GM21390 (cell line): ENCODE measurements around the gene SMAP1.
"Not testable (repeated sequence)": the region's sequence is repeated elsewhere in the genome, so short reads cannot be mapped to it uniquely, and the experiment has no call there.

Experiments
- ATAC-seq: cut with Tn5 transposase; IDR thresholded peaks from one replicate; pipeline ENCODE4 v1.9.1; 2021; ENCODE audit not compliant: unreplicated experiment

The SMAP1 gene

DNA sequence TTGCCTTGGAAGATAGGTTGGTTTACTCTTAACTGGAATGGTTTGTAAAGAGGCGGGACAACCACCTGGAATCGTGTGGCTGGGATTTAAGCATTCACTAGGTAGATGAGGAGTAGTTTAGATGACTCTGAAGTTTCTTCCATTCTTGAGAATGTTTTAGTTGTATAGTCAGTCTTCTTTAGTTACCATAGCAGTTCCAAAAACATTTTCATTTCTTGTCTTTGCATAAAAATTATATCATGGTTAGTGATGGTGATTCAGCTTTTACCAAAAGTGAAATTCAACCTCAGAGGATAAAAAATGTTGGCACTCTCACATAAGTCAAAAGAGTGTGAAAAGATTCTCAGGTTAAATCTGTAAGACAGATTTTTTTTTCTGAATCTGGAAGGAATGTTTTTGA lies 70.3 kb downstream of the SMAP1 start:
- ATAC-seq = no peak

DNA sequence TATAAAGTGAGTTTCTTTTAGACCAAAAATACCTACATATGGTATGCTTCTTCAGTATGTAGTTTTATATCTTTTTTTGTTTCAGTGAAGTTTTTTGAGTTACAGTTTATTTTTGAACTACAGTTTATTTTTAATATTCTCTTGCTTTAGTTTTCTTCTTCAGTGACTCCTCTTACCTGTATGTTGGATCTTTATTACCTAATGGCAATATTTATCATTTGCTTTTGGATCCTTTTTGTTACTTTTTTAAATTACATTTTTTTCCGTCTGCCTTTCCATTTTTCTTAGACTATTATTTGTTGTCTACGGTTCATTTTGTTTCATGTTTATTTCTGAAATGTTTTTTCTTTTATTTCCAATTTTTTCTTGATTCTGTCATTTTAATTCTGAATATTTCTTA lies 71.9 kb downstream of the SMAP1 start:
- ATAC-seq = no peak

DNA sequence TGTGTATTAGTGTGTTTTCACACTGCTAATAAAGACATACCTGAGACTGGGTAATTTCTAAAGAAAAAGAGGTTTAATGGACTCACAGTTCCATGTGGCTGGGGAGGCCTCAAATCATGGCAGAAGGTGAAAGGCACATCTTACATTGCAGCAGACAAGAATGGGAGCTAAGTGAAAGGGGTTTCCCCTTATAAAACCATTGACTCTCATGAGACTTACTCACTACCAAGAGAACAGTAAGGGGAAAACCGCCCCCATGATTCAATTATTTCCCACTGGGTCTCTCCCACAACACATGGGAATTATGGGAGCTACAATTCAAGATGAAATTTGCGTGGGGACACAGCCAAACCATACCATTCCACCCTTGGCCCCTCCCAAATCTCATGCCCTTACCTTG lies 73.1 kb downstream of the SMAP1 start:
- ATAC-seq = not testable (repeated sequence)

DNA sequence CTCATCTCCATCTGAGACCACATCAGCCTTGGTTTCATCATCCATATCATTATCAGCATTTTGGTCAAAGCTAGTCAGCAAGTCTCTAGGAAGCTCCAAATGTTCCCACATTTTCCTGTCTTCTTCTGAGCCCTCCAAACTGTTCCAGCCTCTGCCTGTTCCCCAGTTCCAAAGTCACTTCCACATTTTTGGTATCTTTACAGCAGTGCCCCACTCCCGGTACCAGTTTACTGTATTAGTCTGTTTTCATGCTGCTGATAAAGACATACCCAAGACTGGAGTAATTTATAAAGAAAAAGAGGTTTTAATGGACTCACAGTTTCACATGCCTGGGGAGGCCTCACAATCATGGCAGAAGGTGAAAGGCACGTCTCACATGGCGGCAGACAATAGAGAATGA lies 74.8 kb downstream of the SMAP1 start:
- ATAC-seq = not testable (repeated sequence)

DNA sequence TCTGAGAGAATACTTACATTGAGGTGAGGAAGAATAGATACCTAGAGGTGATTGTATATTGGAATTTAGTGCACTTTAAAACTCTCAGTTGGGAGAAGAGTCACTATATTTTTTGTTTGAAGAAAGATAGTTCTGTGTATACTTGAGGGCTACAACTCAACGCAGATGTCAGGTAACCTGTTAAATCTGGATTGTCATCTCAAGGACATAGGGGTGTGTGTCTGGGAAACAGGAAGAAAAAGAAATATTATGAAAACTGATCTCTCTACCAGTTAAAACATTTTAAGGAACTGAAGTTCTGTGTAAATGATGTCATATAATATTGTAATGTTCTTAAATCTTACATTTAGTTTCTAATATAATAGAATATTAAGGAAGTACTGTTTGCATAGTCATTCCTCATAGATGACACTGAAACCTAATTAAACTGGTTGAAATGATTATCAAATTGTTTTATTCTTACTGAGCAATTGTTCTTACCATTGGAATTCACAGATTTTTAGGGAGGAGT lies 86.2 kb downstream of the SMAP1 start:
- ATAC-seq = no peak

DNA sequence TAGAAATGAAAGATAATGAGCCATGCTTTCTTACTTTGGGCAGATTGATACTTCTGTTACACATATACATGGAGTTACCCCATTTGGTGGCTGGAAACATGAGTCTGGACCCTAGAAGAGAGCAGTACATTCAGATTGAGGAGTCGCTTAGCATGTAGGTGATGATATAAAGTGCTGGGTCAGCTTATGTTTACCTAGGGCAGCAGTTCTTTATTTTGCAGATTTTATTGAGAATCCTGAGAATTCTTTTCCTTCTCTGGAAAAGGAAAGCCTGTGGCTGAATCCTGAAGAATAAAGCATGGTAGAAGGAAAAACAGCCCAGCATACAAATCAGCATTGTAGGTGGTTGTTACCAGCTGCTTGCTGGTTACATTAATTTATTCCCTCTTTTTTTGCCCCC lies 91.2 kb downstream of the SMAP1 start:
- ATAC-seq = no peak

DNA sequence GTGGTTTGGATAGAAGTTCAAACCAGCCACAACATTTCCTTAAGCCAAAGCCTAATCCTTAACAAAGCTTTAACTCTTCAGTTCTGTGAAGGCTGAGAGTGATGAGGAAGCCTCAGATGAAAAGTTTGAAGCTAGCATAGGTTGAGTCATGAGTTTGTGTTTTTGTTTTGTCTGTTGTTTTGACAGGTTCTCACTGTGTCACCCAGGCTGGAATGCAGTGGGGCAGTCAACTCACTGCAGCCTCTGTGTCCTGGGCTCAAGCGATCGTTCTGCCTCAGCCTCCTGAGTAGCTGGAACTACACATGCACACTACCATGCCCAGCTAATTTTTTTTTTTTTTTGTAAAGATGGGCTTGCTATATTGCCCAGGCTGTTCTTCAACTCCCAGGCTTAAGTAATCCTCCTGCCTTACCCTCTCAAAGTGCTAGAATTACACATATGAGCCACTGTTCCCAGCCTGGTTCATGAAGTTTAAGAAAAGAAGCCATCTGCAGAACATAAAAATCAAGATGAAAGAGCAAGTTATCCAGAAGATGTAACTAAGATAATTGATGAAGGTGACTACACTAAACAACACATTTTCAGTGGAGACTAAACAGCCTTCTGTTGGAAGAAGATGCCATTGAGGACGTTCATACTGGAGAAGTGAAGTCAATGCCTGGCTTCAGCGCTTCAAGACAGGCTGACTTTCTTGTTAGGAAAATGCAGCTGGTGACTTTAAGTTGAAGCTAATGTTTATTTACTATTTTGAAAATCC lies 96.2 kb downstream of the SMAP1 start:
- no peak for ATAC-seq

DNA sequence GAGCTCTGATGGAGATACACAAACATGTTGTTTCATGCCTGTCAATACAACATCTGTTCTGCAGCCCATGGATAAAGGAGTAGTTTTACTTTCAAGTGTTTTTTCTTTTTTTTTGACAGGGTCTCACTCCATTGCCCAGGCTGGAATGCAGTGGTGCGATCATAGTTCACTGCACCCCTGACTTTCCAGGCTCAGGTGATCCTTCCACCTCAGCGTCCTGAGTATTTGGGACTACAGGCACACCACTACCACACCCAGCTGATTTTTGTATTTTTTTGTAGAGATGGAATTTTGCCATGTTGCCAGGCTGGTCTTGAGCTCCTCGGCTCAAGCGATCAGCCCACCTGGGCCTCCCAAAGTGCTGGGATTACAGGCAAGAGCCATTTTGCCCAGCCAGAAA lies 97.0 kb downstream of the SMAP1 start:
- ATAC-seq = no peak

DNA sequence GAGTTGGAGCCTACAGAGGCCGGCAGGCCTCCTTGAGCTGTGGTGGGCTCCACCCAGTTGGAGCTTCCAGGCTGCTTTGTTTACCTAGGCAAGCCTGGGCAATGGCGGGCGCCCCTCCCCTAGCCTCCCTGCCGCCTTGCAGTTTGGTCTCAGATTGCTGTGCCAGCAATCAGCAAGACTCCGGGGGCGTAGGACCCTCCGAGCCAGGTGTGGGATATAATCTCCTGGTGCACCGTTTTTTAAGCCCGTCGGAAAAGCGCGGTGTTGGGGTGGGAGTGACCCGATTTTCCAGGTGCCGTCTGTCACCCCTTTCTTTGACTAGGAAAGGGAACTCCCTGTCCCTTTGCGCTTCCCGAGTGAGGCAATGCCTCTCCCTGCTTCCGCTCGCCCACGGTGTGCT lies 103.7 kb downstream of the SMAP1 start:
- ATAC-seq = not testable (repeated sequence)

DNA sequence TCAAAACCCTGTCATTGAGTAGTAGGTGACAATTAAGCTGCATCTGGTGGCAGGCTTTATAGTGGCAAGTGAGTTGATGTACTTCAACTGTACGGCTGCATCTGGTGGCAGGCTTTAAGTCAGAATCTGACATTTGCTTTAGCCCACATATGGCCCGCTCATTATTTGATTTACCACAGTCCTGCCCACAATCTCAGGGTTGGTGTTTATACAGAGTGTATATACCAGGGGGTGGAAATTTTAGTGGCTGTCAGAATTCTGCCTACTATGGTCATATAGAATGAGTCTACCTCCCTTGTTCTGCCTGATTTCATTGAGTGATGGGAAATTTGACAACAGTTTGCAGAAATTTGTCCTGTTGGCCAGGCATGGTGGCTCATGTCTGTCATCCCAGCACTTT lies 112.3 kb downstream of the SMAP1 start:
- ATAC-seq = no peak

DNA sequence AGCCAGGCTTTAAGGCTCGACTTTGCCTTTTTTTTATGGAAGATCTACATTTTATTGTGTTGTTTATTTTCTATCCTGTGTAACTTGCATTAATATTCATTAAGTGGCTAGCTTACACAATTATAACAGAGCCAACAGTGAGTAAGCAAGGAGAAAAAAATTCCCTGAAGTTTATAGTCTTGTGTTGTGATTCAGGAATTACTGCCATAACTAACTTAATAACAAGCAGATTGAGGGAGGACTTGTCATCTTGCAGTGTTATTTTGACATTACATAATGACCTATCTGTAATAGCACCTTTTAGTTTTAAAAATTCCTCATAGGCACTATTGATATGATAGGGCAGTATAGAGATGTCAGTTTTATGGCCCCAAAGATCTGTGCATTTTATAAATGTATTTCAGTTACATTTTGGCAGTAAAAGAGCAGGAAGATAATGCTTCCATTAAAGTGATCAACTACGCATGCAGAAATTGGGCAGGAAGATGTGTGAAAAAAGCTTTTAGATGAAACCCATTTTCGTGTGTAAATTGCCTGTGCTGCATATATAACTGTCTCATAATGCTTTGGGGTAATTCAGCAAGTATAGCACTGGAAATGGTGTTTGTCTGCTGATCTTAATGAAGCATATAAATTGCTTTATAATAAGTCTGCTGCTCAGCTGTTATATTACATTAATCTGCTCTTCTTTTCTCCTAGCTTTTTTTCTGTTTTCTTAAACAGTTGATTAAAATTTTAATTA lies 123.0 kb downstream of the SMAP1 start:
- ATAC-seq = no peak

DNA sequence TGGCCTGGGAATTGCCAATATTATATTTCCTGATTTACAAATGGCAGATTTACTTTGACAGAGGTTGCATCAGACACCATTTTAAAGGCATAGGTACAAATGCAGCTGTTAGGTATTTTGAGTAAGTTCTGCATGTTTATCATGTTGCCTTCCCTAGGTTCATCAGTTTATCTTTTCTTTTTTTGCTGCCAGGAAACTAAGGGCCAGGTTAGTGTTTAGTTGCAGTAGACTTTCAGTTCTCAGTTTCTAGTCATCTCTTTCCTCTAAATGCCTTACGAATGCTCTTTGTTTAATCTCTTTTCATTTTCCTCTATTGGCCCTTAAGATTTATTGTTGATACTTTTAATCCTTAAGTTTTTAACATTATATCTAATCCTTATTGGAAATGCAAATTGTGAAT lies 129.9 kb downstream of the SMAP1 start:
- peak; percentile 96 for ATAC-seq

DNA sequence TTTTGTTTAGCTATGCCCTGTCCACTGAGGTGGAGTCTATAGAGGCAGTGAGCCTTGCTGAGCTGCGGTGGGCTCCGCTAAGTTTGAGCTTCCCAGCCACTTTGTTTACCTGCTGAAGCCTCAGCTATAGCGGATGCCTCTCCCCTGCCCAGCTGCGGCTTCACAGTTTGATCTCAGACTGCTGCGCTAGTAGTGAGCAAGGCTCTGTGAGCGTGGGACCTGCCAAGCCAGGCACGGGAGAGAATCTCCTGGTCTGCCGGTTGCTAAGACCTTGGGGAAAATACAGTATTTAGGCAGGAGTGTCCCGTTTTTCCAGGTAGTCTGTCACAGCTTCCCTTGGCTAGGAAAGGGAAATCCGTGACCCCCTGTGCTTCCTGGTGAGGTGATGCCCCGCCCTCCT lies 138.4 kb downstream of the SMAP1 start:
- no peak for ATAC-seq

DNA sequence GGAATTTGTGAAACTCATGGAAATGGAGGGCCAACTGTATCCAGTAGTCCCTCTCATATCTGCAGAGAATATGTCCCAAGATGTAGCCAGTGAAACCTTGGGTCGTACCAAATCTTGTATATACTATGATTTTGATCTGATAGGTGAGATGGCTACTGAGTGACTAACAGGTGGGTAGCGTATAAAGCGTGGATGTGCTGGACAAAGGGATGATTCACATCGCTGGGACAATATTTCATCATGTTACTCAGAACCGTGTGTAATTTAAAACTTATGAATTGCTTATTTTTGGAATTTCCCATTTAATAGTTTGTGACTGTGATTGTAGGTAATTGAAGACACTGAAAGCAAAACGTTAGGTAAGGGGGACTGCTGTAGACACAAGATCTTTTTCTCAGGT lies 144.1 kb downstream of the SMAP1 start:
- no peak for ATAC-seq

DNA sequence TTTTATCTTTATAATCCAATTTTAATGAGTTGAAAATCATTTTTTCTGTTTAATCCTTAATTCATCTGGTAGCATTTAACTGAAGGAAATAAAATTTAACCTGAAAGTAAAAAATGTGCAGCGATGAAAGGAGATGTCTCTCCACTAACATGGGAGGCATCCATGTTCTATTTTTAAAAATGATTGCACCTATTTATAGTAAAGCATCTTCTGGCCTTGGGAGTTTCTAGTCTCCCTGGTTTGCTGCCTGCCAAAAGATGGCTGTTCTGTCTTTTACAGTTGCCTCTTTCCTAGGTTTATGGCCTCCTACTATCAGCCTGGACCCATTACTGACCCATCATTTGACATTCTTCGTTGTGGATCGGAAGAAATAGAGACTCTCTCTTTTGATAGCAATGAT lies 146.2 kb downstream of the SMAP1 start:
- no peak for ATAC-seq

DNA sequence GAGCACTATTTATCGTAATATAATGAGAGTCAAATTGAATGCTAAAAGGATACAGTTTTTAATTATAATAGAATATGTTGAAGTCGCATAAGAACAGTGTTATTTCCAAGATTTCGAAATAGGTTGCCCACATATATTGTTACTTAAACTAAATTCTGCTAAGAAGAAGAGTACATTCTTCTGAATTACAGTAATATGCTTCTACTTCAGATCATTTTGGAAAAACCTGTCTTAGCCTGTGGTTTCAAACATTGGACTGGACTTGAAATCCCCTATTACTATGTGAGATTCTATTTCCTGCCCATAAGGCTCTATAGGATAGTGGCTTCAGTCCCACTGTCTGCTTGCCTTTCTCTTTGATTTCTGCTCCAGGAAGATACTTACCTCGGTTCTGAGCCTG lies 152.0 kb downstream of the SMAP1 start:
- ATAC-seq = no peak

DNA sequence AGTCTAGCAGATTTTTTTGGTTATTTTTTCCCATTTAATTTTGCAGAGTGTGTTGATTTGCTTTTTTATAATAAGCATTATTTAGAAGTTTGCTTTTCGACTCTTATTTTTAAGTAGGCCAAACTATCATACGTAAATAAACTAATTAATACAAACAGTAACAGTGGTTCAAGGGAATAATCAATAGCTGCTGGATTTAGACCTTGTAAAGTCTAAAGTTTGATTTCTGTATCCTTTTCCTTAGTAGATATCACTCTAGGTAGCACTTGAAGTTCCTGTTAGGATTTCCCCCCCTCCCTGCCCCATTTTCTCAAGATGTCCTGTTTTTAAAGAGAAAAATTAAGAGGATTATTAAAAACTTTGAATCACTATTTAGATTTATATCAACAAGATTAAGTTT lies 153.1 kb downstream of the SMAP1 start:
- ATAC-seq = no peak

DNA sequence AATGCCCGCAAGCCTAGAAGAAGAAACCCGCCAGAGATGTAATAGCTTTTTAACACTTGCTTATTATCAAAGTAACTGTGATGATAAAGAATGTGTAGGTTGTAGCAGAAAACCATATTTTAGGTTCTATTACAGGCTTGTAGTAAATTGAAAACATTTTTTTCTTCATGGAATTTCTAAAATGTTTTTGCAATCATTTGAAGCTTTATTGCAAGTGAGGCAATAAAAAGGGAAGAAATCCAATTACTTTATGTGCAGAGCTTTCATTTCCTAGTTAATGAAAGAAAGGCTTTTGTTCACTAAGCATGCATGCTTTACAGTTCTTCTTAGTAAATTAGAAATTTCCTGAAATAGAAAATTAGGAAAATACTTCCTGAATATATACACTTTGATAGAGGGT lies 154.1 kb downstream of the SMAP1 start:
- no peak for ATAC-seq

DNA sequence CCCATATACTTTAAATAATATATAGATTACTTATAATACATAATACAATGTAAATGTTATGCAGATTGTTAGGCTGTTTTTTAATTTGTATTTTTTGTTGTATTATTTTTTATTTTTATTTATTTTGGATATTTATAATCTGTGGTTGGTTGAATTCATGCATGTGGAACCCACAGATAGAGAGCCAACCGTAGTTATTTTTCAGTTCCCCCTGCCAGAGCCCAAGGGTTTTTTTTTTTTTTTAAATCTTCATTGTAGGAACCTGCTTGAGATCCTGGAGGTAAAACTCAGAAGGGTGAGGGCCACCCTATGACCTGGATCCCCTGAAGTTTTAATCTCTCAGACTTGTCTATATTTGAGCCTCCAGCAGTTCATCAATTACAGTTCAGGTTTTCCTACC lies 156.0 kb downstream of the SMAP1 start:
- ATAC-seq = peak; percentile 70

DNA sequence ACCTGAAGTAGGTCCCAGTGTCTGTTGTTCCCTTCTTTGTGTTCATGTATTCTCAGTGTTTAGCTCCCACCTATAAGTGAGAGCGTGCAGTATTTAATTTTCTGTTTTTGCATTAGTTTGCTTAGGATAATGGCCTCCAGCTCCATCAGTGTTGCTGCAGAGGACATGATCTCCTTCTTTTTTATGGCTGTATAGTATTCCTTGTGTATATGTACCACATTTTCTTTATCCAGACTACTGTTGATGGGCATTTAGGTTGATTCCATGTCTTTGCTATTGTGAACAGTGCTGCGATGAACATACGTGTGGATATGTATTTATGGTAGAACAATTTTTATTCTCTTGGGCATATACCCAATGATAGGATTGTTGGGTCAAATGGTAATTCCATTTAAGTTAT lies 163.7 kb downstream of the SMAP1 start:
- ATAC-seq = no peak

DNA sequence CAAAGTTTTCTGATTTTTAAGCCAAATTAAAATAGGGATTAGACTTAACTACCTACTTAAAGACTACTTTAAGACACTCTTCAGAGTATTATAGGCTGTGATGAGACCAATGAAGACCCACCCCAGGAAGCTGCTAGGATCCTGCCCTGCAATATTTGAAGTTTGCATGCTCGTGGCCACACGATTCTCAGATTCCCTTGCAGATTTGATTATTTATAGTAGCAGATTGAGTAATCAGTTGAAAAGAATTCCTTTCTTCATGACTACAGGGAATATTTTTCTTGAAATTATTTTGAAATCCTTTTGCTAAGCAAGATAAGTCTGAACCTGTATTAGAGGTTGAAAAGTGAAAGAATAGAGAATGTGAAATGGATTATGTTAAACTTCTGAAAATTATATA lies 166.8 kb downstream of the SMAP1 start:
- ATAC-seq = no peak

DNA sequence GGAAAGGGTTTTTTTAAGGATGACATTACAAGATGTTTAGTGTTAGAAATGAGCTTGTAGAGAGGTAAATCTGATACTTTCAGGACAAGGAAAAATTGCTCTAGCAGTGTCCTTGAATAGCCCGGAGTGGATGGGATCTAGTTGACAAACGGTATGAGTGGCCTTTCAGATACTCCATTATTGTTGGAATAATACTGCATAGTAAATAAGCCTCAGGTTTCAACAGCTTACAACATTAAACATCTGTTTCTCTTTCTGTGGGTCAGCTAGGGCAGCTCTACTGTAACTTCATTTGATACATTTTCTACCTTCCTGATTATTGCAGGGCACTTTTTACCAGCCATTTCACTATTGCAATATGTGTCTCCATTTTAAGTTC lies 171.2 kb downstream of the SMAP1 start:
- ATAC-seq = no peak
